KMS-11 (cell line): ENCODE data around the gene CATSPERD.

Source experiments
- H2AFZ ChIP-seq: fragments of 200-600 bp; sonication (generic); 2 replicates; pipeline ENCODE4 v1.6.1; 2016; ENCODE audit warnings: antibody characterized with exemption, mixed run types, low read depth
- H3K27ac ChIP-seq: fragments of 200-600 bp; sonication (generic); 2 replicates; pipeline ENCODE4 v1.6.1; 2016; ENCODE audit warnings: mild to moderate bottlenecking, mixed run types
- H3K27me3 ChIP-seq: fragments of 200-600 bp; sonication (generic); 2 replicates; pipeline ENCODE4 v1.6.1; 2017; ENCODE audit warnings: mild to moderate bottlenecking, low read depth, mixed run types, moderate library complexity; ENCODE audit not compliant: insufficient read depth
- H3K36me3 ChIP-seq: fragments of 200-600 bp; sonication (generic); 2 replicates; pipeline ENCODE4 v1.6.1; 2017; ENCODE audit warnings: mild to moderate bottlenecking, mixed run types; ENCODE audit not compliant: insufficient read depth
- H3K4me1 ChIP-seq: fragments of 200-600 bp; sonication (generic); 2 replicates; pipeline ENCODE4 v1.6.1; 2016; ENCODE audit warnings: mild to moderate bottlenecking, low read depth, mixed run types; ENCODE audit not compliant: poor library complexity, severe bottlenecking
- H3K4me2 ChIP-seq: fragments of 200-600 bp; sonication (generic); 2 replicates; pipeline ENCODE4 v1.7.0; 2016; ENCODE audit warnings: mild to moderate bottlenecking, mixed run types
- H3K4me3 ChIP-seq: fragments of 200-600 bp; sonication (generic); IDR thresholded peaks from 2 replicates; pipeline ENCODE4 v1.6.1; 2017; ENCODE audit warnings: low read depth, low read length, mixed read lengths; ENCODE audit not compliant: insufficient read depth
- H3K79me2 ChIP-seq: fragments of 200-600 bp; sonication (generic); 2 replicates; pipeline ENCODE4 v1.6.1; 2016; ENCODE audit warnings: low read depth, mixed run types; ENCODE audit not compliant: insufficient read depth
- H3K9ac ChIP-seq: fragments of 200-600 bp; sonication (generic); 2 replicates; pipeline ENCODE4 v1.6.1; 2016; ENCODE audit warnings: mild to moderate bottlenecking, mixed run types
- H4K20me1 ChIP-seq: fragments of 200-600 bp; sonication (generic); 2 replicates; pipeline ENCODE4 v1.6.1; 2016; ENCODE audit warnings: mild to moderate bottlenecking, mixed run types; ENCODE audit not compliant: insufficient read depth
- CTCF ChIP-seq: fragments of 200-600 bp; sonication (generic); conservative IDR thresholded peaks from 2 replicates; pipeline ENCODE4 v1.6.1; 2017; ENCODE audit warnings: low read depth, mild to moderate bottlenecking, antibody characterized with exemption, low read length, moderate library complexity, mixed read lengths

The CATSPERD gene

GRCh38 chr19:5717215-5717935 is 3.1 kb upstream of the CATSPERD start:
- peaks cover 66% of the 10 kb centered on the region for H3K79me2 ChIP-seq
- peaks cover 4% of the 10 kb centered on the region; the same call in 1 of the 2 replicates for H3K36me3 ChIP-seq
- peak overlapping the region; percentile 90 for H3K27ac ChIP-seq
- no peak for TF ChIP-seq CTCF
- H3K4me1 ChIP-seq: peaks cover 20% of the 10 kb centered on the region
- H3K4me2 ChIP-seq: peak overlapping the region; percentile 91
- no peaks in the 10 kb centered on the region for H3K27me3 ChIP-seq
- no peak overlapping the region for H2AFZ ChIP-seq
- H3K9ac ChIP-seq: no peak overlapping the region; the same call in 1 of the 2 replicates
- H3K4me3 ChIP-seq: no peak overlapping the region
- 0 out of 2 replicates have a peak, but pooled peaks cover 5% of the 10 kb centered on the region for H4K20me1 ChIP-seq

- H4K20me1 ChIP-seq: 0 out of 2 replicates have a peak, but pooled peaks cover 5% of the 10 kb centered on the region
Observed at GRCh38 chr19:5718037-5718578, 2.3 kb upstream of the CATSPERD start.

GRCh38 chr19:5718579-5719273 is 1.7 kb upstream of the CATSPERD start:
- H3K4me2 ChIP-seq: peak overlapping the region; percentile 91
- no peaks in the 10 kb centered on the region for H3K36me3 ChIP-seq
- no peak overlapping the region for H2AFZ ChIP-seq
- peak overlapping the region; percentile 96 for H3K9ac ChIP-seq
- no peak overlapping the region for H3K4me3 ChIP-seq
- H3K79me2 ChIP-seq: peaks cover 59% of the 10 kb centered on the region
- peaks cover 20% of the 10 kb centered on the region for H3K4me1 ChIP-seq
- no peak for TF ChIP-seq CTCF
- H3K27me3 ChIP-seq: no peaks in the 10 kb centered on the region
- H3K27ac ChIP-seq: peak overlapping the region; percentile 90
- 0 out of 2 replicates have a peak, but pooled peaks cover 5% of the 10 kb centered on the region for H4K20me1 ChIP-seq

More at GRCh38 chr19:5718037-5718578, 2.3 kb upstream of the CATSPERD start:
- Histone ChIP-seq H2AFZ (no peak overlapping the region), H3K79me2 (peaks cover 65% of the 10 kb centered on the region), H3K4me2 (peak overlapping the region; percentile 91), H3K4me1 (peaks cover 20% of the 10 kb centered on the region), H3K9ac (peak overlapping the region; percentile 96; the same call in 1 of the 2 replicates), H3K4me3 (no peak overlapping the region), H3K27ac (peak overlapping the region; percentile 90), H3K36me3 (no peaks in the 10 kb centered on the region), H3K27me3 (no peaks in the 10 kb centered on the region)
- TF ChIP-seq CTCF: no peak

- Histone ChIP-seq H3K27ac (peak overlapping the region; percentile 90), H3K79me2 (peaks cover 52% of the 10 kb centered on the region), H3K4me1 (peaks cover 20% of the 10 kb centered on the region), H4K20me1 (0 out of 2 replicates have a peak, but pooled peaks cover 5% of the 10 kb centered on the region), H3K9ac (peak overlapping the region; percentile 96), H3K4me2 (peak overlapping the region; percentile 91), H3K36me3 (no peaks in the 10 kb centered on the region), H3K4me3 (no peak overlapping the region), H2AFZ (peak overlapping the region; percentile 52; the same call in 1 of the 2 replicates), H3K27me3 (no peaks in the 10 kb centered on the region)
- no peak for TF ChIP-seq CTCF
Observed at GRCh38 chr19:5719274-5719960, 1.0 kb upstream of the CATSPERD start.
